Measurements from ENCODE around the gene EMILIN3.

The EMILIN3 gene

DNA sequence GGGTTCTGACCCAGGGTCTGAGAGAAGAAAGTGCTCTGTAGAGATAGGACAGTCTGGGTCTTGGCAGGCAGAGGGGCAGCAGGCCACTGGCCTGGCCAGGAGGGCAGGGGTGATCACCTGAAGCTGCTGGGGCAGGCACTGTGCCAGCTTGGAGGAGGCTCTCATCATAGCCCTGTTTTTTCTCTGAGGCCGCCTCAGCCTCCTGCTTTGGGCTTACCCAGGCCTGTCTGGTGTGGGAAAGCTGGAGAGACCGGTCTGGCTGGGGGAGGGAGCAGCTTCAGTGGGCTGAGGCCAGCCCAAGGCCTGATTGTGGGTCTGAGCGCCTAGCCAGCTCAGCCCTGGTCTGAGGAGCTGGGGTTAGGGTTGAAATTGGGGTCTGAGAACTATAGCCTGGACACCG lies 22.1 kb downstream of the EMILIN3 start:
- no peak for DNase-seq

GRCh38 chr20:41342474-41343464 lies 23.8 kb downstream of the EMILIN3 start:
- DNase-seq = no peak

DNA sequence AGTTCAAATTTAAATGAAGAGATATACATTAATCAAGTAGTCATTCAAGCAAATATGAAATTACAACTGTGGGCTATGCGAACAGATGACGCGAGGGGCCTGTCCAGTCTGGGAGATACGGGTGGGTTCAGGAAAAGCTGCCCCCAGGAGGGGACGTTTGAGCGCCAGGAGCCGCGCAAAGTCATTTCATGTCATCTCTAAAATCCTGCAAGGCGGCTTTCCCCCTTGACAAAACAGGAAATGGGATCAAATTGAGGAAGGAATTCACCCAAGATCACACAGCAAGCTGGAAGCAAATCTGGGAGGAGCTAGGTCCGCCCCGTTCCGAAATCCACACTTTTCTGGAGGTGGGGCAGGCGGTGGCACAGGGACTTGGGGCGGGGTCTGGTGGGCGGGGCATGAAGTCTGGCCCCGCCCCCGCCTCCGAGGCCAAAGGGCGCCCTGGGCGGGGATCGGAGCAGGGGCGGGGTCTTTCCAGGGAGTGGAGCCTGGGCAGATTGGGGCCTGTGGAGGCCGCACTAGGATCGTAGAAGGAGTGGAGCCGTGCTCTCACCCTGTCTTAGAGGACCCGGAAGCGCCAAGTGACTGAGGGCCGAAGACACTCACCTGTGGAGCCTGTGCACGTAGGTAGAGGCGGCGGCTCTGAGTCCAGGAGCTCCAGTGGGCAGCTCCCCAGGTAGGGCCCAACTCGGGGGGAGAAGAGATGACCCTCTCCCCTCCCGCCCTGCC lies 26.1 kb downstream of the EMILIN3 start, which contains the start of gene LPIN3:
Gene LPIN3, plus strand, starts transcription at position 495 of the 729 bp plus-strand sequence. CDS start 4,983 bp downstream, outside the sequence.
- no peak for DNase-seq

GRCh38 chr20:41339957-41340326 lies 26.7 kb downstream of the EMILIN3 start:
- DNase-seq = peak in 1 of 2 experiments; percentile 58

- DNase-seq = no peak
Observed at GRCh38 chr20:41336711-41337492, 29.7 kb downstream of the EMILIN3 start.

DNA sequence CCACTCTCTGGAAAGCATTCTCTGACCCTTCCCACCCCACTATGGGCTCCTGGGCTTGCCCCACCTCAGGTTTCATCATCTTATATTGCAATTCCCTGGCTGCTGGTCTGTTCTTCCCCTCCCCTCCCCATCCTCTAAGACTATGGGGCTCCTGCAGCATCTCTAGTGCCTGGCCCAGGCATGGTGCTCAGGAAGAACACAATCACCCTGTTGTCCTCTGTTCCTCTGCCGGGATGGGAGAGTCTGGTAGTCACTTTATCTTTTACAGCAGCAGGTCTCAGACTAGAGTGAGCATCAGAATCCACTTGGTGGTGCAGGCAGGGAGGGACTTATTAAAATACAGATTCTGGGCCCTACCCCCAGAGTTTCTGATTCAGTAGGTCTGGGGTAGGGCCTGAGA lies 31.0 kb downstream of the EMILIN3 start:
- no peak for DNase-seq

- DNase-seq = no peak
Observed at GRCh38 chr20:41334443-41335421, 31.9 kb downstream of the EMILIN3 start.

- DNase-seq = no peak
Observed at GRCh38 chr20:41334036-41334435, 32.6 kb downstream of the EMILIN3 start.

DNA sequence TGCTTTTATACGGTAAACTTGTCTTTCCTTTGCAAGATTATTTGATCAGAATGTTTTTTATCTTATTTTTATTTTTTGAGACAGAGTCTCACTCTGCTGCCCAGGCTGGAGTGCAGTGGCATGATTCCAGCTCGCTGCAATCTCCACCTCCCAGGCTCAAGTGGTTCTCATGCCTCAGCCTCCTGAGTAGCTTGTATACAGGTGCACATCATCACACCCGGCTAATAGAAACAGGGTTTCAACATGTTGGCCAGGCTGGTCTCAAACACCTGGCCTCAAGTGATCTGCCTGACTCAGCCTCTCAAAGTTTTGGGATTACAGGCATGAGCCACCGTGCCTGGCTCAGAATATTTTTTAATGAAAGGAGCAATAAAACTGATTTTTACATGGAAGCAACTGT lies 34.9 kb downstream of the EMILIN3 start:
- DNase-seq = no peak

DNA sequence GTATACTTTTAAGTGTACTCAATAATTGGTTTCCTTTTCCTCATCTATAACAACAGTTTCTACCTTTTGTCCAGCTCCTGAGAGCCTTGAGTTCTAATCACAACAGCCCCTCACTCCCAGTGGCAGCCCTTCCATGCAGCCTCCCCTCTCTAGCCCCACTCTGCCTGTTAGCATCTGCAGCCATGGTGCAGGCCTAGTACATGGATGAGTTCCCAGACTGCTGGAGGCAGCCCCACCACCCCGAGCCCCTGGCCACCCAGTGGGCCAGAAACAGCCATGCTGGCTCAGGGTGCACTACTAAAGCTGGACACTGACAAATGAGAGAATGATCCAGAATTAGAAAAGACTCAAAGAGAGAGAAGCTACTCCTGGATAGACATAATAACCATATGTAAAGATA lies 35.7 kb downstream of the EMILIN3 start:
- no peak for DNase-seq

GRCh38 chr20:41330343-41330720 lies 36.3 kb downstream of the EMILIN3 start:
- DNase-seq = no peak

- DNase-seq = no peak
Observed at GRCh38 chr20:41329435-41330342, 36.9 kb downstream of the EMILIN3 start.

DNA sequence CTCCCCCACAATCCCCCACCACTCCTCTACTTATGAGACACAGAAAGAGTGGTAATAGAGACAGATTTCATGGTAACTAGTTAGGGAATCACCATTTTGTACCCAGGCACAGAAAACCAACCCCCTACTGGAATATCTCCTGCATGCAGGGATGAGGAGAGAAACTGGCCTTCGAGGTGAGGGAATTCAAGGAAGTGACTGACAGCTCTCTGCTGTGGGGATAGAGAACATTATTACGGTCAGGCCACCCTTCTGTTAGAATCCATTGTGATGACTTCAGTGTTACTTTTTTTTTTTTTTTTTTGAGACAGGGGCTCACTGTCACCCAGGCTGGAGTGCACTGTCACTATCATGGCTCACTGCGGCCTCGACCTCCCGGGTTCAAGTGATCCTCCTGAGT lies 39.4 kb downstream of the EMILIN3 start:
- no peak for DNase-seq

DNA sequence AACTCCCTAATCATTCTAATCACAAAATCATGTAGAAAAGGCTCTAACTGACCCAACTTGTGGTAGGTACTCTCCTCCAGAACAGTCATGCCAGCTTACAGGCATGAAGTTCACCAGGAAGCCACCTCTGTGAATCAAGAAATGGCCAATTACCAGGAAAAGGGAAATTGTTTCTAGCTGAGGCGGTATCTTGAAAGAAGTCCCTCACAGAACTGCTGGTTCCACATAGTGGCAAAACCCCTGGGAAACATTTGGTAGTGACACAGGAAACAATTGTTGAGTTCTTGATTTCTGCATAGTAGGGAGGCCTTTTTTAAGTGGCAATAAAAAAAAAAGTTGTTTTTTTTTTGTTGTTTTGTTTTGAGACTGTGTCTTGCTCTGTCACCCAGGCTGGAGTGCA lies 45.6 kb downstream of the EMILIN3 start:
- no peak for DNase-seq

DNA sequence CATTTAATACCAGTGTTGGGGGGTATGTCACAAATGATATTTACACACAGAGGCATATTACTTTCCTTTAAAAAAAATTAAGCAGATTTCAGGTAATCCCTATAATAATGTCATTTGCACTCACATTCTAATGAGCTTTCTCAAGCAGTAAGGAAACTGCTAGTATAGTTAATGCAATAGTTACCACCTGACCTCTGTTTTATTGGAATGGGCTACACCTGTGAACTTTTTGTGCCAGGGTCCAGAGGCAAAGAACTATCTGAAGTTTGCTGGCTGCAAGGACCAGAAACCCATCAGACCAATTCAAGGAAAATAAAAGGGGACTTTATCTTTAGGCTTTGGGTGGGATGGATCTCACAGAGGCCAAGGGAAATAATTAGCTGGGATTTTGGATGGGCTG lies 46.2 kb downstream of the EMILIN3 start:
- DNase-seq = no peak

DNA sequence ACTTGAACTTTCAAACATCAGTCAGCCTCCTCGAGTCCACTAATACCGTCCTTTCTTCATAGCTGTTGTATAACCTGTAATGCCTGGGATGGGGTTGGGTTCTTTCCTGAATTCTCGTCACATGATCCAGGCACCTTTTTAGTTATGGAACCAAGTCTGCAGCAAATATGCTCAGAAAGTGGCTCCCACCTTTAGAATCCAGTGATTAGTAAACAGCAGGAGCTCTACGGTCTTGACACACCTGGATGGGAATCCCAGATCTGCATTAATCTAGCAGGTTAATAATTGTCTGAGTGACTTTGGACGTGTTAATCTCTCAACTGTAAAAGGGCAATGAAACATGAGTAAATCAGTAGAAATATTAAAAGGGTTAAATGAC lies 48.4 kb downstream of the EMILIN3 start:
- DNase-seq = no peak

GRCh38 chr20:41317546-41318270 lies 48.9 kb downstream of the EMILIN3 start, which contains the start of gene ZHX3:
ZHX3 (minus strand) TSS chr20:41317731; CDS start chr20:41204916, 112,815 bp downstream.
- DNase-seq = peak; percentile 66 to 84

GRCh38 chr20:41316602-41317545 lies 49.7 kb downstream of the EMILIN3 start:
- no peak for DNase-seq

DNA sequence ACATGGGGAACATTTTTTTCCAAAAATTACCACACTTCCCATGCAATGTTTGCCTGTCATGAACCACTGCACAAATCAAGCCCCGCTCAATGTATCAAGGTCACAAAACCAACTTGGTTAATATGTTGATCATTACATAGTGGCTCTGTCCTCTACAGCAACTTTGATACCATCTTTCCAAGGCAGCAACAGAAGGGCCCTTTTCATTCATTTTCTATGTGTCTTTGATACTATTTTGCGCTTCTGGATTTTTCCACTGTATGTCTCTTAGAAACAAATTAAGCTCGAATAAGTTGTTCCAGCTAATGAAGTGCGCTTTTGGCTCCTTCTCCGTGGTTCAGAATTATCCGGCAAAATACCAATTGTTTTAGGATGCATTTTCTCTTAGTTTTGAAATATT lies 50.6 kb downstream of the EMILIN3 start:
- no peak for DNase-seq
